Measurements from ENCODE around the gene OR1A2. TPM values are rescaled to one million over a fixed set of nuclear protein-coding genes. Genes with fewer than 3 reads are reported as not detected.
"Not testable (repeated sequence)": the region's sequence is repeated elsewhere in the genome, so short reads cannot be mapped to it uniquely, and the experiment has no call there.

Gene OR1A2, protein sequence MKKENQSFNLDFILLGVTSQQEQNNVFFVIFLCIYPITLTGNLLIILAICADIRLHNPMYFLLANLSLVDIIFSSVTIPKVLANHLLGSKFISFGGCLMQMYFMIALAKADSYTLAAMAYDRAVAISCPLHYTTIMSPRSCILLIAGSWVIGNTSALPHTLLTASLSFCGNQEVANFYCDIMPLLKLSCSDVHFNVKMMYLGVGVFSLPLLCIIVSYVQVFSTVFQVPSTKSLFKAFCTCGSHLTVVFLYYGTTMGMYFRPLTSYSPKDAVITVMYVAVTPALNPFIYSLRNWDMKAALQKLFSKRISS
- not detected for polyA plus RNA-seq (ENCODE audit: insufficient read length in 3 of 3)

DNA sequence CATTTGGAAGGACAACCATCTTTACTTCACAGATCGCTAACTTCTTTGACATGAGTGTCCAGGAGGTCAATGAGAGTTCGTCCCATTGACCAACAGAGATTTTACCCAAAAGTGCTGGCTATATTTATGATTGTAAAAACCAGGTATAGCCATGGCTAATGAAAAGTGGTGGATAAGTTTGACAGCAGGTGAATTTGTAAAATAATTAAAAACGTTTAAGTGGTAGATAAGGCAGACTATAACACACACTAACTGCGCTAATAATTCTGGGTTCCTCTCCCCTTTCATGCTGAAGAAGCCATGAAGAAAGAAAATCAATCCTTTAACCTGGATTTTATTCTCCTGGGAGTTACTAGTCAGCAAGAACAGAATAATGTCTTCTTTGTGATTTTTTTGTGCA lies at the start of gene OR1A2:
OR1A2 (plus strand) TSS at position 301 of the 400 bp plus-strand sequence; CDS start at position 301, 0 bp downstream.
- DNase-seq (ENCODE audit: low read depth in 3 of 3, low spot score in 2 of 3) = no peak

GRCh38 chr17:3157218-3157617 lies 40.1 kb upstream of the OR1A2 start:
- no peak for DNase-seq (ENCODE audit: low read depth in 3 of 3, low spot score in 2 of 3)

- DNase-seq (ENCODE audit: low read depth in 3 of 3, low spot score in 2 of 3) = no peak
Measured at GRCh38 chr17:3167574-3167973, 29.7 kb upstream of the OR1A2 start.

DNA sequence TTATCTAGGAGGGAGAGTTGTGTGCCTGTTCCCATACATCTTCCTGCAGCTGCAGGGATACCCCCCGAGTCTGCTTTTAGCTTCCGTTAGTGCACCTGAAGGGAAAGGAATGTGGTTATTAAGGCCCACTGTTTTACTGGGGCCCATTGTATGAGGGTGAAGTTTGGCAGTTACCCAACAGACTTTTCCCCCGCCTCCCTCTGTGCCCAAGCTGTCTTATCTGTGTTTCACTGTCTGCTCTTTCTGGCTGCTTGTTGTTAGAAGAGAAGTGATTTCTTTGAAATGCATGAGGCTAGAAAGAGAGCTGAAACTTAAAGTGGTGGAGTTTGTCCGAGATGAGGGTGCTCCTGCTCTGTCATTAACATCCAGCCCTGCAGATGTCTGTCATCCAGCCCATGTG lies 7.4 kb upstream of the OR1A2 start:
- no peak for DNase-seq (ENCODE audit: low read depth in 3 of 3, low spot score in 2 of 3)

DNA sequence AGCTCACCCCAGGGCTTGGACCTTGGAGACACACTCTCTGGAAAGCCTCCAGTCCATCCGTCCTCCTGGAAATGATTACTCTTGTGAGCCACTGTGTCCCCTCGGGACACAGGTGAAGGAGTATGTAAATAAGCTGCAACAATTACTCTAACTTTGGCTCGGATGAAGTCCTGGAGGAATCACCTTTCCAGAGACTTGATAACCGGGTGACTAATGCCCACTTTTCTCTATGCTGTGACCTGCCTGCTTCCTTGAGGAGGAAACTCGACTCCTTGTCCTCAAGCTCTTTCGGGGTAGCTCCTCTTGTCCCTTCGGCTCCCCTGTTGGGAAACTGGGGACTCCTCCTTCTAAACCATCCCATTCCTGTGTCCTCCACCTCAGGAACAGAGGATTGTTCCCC lies 10.0 kb downstream of the OR1A2 start, which contains the start of gene OR1A1:
OR1A1 (plus strand) TSS at position 301 of the 400 bp plus-strand sequence. CDS start 7,954 bp downstream, outside the sequence.
- DNase-seq (ENCODE audit: low read depth in 3 of 3, low spot score in 2 of 3) = no peak

- no peak for DNase-seq (ENCODE audit: low read depth in 3 of 3, low spot score in 2 of 3)
Measured at GRCh38 chr17:3208484-3208883, 11.2 kb downstream of the OR1A2 start.

DNA sequence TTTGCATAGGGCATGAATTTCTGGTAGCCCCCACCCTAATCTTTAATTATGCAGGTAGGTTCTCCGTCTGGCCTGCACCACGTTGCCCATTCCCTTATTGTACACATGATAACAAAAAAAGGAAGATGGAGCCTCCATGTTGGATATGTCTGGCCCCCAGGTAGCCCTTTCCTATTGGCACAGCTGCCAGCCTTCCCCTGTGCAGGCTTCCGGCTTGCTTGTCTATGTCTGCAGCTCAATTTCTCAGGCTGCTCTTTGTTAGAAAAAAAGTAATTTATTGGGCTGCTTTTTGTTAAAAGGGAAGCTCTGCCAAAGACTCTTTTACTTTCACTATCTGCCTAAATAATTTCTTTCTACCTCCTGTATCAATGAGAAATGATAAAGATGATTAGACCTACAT lies 15.7 kb downstream of the OR1A2 start:
- no peak for DNase-seq (ENCODE audit: low read depth in 3 of 3, low spot score in 2 of 3)

DNA sequence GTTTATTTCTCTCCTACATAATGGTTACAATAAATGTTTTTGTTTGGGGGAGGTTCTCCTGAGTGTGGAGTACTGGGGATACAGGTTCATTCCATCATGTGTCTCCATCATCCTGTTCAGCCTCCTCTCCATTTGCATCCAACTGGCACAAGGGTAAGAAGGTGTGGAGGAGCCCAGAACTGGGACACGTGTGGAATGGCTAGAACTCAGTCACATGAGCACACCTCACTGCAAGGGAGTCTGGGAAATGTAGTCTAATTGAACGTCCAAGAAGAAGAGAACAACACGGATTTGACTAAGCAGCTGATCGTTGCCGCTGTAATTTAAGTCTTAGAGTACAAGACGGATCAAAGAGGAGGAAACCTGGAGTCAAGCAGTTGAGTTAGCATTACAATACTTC lies 16.3 kb downstream of the OR1A2 start:
- DNase-seq (ENCODE audit: low read depth in 3 of 3, low spot score in 2 of 3) = no peak

- DNase-seq (ENCODE audit: low read depth in 3 of 3, low spot score in 2 of 3) = not testable (repeated sequence)
Measured at GRCh38 chr17:3219978-3220377, 22.7 kb downstream of the OR1A2 start.

- DNase-seq (ENCODE audit: low read depth in 3 of 3, low spot score in 2 of 3) = no peak
Measured at GRCh38 chr17:3221850-3222249, 24.5 kb downstream of the OR1A2 start.

DNA sequence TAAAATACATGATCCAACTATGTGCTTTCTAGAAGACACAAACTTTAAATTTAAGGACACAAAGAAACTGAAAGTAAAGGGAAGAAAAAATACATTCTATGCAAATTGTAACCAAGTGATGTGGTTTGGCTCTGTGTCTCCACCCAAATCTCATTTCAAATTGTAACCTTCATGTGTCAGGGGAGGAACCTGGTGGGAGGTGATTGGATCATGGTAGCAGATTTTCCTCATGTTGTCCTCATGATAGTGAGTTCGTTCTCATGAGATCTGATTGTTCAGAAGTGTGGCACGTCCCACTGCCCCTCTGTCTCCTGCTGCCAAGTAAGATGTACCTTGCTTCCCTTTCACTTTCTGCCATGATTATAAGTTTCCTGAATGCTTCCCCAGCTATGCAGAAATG lies 25.2 kb downstream of the OR1A2 start:
- DNase-seq (ENCODE audit: low read depth in 3 of 3, low spot score in 2 of 3) = no peak

- not testable (repeated sequence) for DNase-seq (ENCODE audit: low read depth in 3 of 3, low spot score in 2 of 3)
Measured at GRCh38 chr17:3224721-3225352, 27.5 kb downstream of the OR1A2 start.

DNA sequence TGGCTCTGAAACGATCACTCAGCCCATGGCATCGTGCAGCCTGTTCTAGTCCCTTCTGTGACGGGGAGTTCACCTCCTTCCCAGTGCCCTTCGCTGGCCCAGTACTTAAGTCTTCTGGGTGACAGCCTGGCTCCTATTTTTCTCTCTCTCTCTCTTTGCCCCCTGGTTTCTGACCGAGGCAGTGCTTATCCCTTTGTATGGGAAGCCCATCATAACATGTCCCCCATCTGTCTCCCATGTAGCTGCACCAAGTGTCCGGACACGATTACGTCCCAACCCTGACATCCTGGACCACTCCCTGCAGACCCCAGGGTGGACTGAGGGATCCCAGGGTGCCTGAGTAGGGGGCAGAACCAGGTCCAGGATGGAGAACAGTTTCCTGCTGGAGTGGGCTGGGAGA lies 35.0 kb downstream of the OR1A2 start:
- not testable (repeated sequence) for DNase-seq (ENCODE audit: low read depth in 3 of 3, low spot score in 2 of 3)

- DNase-seq (ENCODE audit: low read depth in 3 of 3, low spot score in 2 of 3) = not testable (repeated sequence)
Measured at GRCh38 chr17:3238685-3239084, 41.4 kb downstream of the OR1A2 start.

- DNase-seq (ENCODE audit: low read depth in 3 of 3, low spot score in 2 of 3) = not testable (repeated sequence)
Measured at GRCh38 chr17:3241044-3241443, 43.7 kb downstream of the OR1A2 start.

DNA sequence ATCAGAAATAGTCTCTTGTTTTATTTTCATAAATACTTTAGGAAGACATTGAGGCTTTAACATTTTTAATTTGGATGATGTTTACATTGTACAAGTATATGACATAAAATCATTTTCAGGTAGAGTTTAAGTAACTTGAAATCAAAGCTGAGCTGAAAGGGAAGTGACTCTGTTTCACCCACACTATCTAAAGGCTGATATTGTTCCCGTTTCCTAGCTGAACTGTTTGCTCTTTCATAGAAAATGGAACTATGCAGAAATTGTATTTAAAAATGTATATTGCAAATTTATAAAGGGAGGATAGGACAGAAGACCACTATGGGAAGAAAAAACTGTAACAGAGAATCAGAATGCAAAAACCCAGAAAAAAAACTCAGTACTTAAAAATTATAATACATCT lies 47.5 kb downstream of the OR1A2 start:
- not testable (repeated sequence) for DNase-seq (ENCODE audit: low read depth in 3 of 3, low spot score in 2 of 3)

Other genes starting within 250 kb of the OR1A2 start
- not detected for gene OR1D5, start 133.9 kb upstream of the OR1A2 start, polyA plus RNA-seq (ENCODE audit: insufficient read length in 3 of 3)
- gene OR1D2, start 93.1 kb upstream of the OR1A2 start, polyA plus RNA-seq (ENCODE audit: insufficient read length in 3 of 3) = under 1 TPM in 1 of 3 donors, not detected in 2; 0.06 TPM
- not detected for gene OR1G1, start 70.0 kb upstream of the OR1A2 start, polyA plus RNA-seq (ENCODE audit: insufficient read length in 3 of 3)
- gene OR1A1, start 10.1 kb downstream of the OR1A2 start, polyA plus RNA-seq (ENCODE audit: insufficient read length in 3 of 3) = not detected
- under 1 TPM in 2 of 3 donors, not detected in 1; 0.15 to 0.21 TPM for gene OR3A1, start 100.8 kb downstream of the OR1A2 start, polyA plus RNA-seq (ENCODE audit: insufficient read length in 3 of 3)
- gene OR3A2, start 188.8 kb downstream of the OR1A2 start, polyA plus RNA-seq (ENCODE audit: insufficient read length in 3 of 3) = under 1 TPM; 0.24 to 0.54 (median 0.49) TPM
- under 1 TPM in 1 of 3 donors, not detected in 2; 0.17 TPM for gene OR1E1, start 200.9 kb downstream of the OR1A2 start, polyA plus RNA-seq (ENCODE audit: insufficient read length in 3 of 3)
- gene OR3A3, start 213.9 kb downstream of the OR1A2 start, polyA plus RNA-seq (ENCODE audit: insufficient read length in 3 of 3) = under 1 TPM in 1 of 3 donors, not detected in 2; 0.06 TPM
- not detected for gene OR1E2, start 236.3 kb downstream of the OR1A2 start, polyA plus RNA-seq (ENCODE audit: insufficient read length in 3 of 3)